ENCODE measurements around the gene ADH4. TPM values are rescaled to one million over a fixed set of nuclear protein-coding genes. Genes with fewer than 3 reads are reported as not detected.
"Not testable (repeated sequence)": the region's sequence is repeated elsewhere in the genome, so short reads cannot be mapped to it uniquely, and the experiment has no call there.

The ADH4 gene
- total RNA-seq: not detected in 2 replicates
- long read RNA-seq, partial matches to known transcripts: 0 of 1 reads
- long read RNA-seq, other reads (novel, unspliced or antisense): 1 of 1 reads

DNA sequence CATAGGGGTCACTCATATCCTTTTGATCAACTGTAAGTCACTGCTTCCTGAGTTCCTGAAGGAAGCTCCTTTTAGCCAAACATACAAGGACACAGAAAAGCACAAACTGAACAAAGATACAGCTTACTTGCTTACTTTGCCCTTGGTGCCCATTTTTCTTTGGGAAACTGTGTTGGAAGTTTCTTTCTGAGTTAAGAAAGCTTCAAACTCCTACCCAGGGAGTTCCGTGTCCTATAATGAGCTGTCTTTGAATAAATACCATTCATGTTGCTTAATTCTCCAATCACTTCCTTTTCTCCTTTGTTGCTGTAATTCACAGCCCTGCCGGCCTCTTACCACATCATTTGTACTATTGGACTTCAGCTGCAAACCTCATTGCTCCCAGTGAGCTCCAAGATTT lies at the start of gene ADH4:
TSS of gene ADH4 (minus strand) at position 228 of the 400 bp plus-strand sequence. CDS start at position 153, 75 bp downstream.
- H3K27ac Mint-ChIP-seq (ENCODE audit: unreplicated experiment): peak within 1 kb of the TSS; percentile 35

GRCh38 chr4:99190336-99190735 lies 46.2 kb upstream of the ADH4 start:
- no peak for TF ChIP-seq CTCF (conservative IDR thresholded peaks at IDR 0.05)
- peaks cover 17% of the 10 kb centered on the region for H3K9me3 Mint-ChIP-seq
- H3K4me3 Mint-ChIP-seq: no peak overlapping the region
- H3K27ac Mint-ChIP-seq (ENCODE audit: unreplicated experiment): no peak overlapping the region
- H3K27me3 Mint-ChIP-seq (ENCODE audit: low read depth): no peaks in the 10 kb centered on the region
- peaks cover 5% of the 10 kb centered on the region for H3K4me1 Mint-ChIP-seq
- H3K36me3 Mint-ChIP-seq (ENCODE audit: low read depth): peaks cover 33% of the 10 kb centered on the region
- no peak for DNase-seq (ENCODE audit: low read depth, low spot score)

More for the DNA sequence above, at the start of gene ADH4:
- TF ChIP-seq CTCF (conservative IDR thresholded peaks at IDR 0.05): no peak
- Mint-ChIP-seq H3K4me3 (no peak within 1 kb of the TSS), H3K9me3 (no peaks in the 10 kb centered on the region), H3K4me1 (peaks cover 9% of the 10 kb centered on the region), H3K27me3 (ENCODE audit: low read depth) (no peaks in the 10 kb centered on the region), H3K36me3 (ENCODE audit: low read depth) (no peaks in the 10 kb centered on the region)
- no peak for DNase-seq (ENCODE audit: low read depth, low spot score)

GRCh38 chr4:99189900-99190299 lies 45.8 kb upstream of the ADH4 start:
- Mint-ChIP-seq H3K9me3 (peaks cover 21% of the 10 kb centered on the region), H3K36me3 (ENCODE audit: low read depth) (peaks cover 37% of the 10 kb centered on the region), H3K27ac (ENCODE audit: unreplicated experiment) (peak overlapping the region; percentile 21)
- H3K4me3 Mint-ChIP-seq; H3K27me3 Mint-ChIP-seq (ENCODE audit: low read depth); DNase-seq (ENCODE audit: low read depth, low spot score); H3K4me1 Mint-ChIP-seq: not testable (repeated sequence)

GRCh38 chr4:99186029-99186428 lies 41.9 kb upstream of the ADH4 start:
- Mint-ChIP-seq H3K36me3 (ENCODE audit: low read depth) (peaks cover 42% of the 10 kb centered on the region), H3K9me3 (peaks cover 27% of the 10 kb centered on the region), H3K4me3 (no peak overlapping the region), H3K4me1 (peaks cover 5% of the 10 kb centered on the region), H3K27me3 (ENCODE audit: low read depth) (no peaks in the 10 kb centered on the region), H3K27ac (ENCODE audit: unreplicated experiment) (no peak overlapping the region)
- TF ChIP-seq CTCF (conservative IDR thresholded peaks at IDR 0.05): no peak
- no peak for DNase-seq (ENCODE audit: low read depth, low spot score)

DNA sequence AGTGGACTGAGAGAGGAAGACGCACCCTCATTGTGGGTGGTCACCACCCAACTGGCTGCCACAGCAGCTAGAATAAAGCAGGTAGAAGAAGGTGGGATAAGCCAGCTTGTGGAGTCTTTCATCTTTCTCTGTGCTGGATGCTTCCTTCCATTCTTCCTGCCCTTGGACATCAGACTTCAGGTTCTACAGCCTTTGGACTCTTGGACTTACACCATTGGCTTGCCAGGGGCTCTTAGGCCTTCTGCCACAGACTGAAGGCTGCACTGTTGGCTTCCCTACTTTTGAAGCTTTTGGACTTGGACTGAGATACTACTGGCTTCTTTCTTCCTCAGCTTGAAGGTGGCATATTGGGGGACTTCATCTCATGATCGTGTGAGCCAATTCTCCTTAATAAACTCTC lies 41.5 kb upstream of the ADH4 start:
- no peak for TF ChIP-seq CTCF (conservative IDR thresholded peaks at IDR 0.05)
- no peak for DNase-seq (ENCODE audit: low read depth, low spot score)
- Mint-ChIP-seq H3K4me1 (peaks cover 2% of the 10 kb centered on the region), H3K27ac (ENCODE audit: unreplicated experiment) (no peak overlapping the region), H3K36me3 (ENCODE audit: low read depth) (peaks cover 38% of the 10 kb centered on the region), H3K4me3 (no peak overlapping the region), H3K9me3 (peaks cover 25% of the 10 kb centered on the region), H3K27me3 (ENCODE audit: low read depth) (no peaks in the 10 kb centered on the region)

- Mint-ChIP-seq H3K36me3 (ENCODE audit: low read depth) (peaks cover 23% of the 10 kb centered on the region), H3K4me1 (no peaks in the 10 kb centered on the region), H3K9me3 (peaks cover 21% of the 10 kb centered on the region), H3K27me3 (ENCODE audit: low read depth) (no peaks in the 10 kb centered on the region), H3K27ac (ENCODE audit: unreplicated experiment) (no peak overlapping the region), H3K4me3 (no peak overlapping the region)
- no peak for DNase-seq (ENCODE audit: low read depth, low spot score)
- no peak for TF ChIP-seq CTCF (conservative IDR thresholded peaks at IDR 0.05)
These were observed 36.4 kb upstream of the ADH4 start for GRCh38 chr4:99180382-99181070.

All from neural crest cell (in vitro differentiated cells).